Tibial nerve (tissue), 4 donors: ENCODE data around the gene DDTL.

Experiments
- EP300 ChIP-seq, 2 donors: sonication (generic); formaldehyde crosslinking; IDR thresholded peaks; one replicate each; pipeline ENCODE4 v1.6.1; 2017; ENCODE audit warnings: antibody characterized with exemption in 2 of 2, mild to moderate bottlenecking in 1 of 2
- POLR2A ChIP-seq, 2 donors: fragments of 450-650 bp; IDR thresholded peaks; one replicate each; pipeline ENCODE4 v1.6.1; 2017; ENCODE audit warnings: antibody characterized with exemption in 2 of 2, mild to moderate bottlenecking in 2 of 2, moderate library complexity in 2 of 2
- TF ChIP-seq, protein P1 (sequence below), 5 experiments: fragments of 200-600 bp in 3 of 5; fragments of 450-650 bp in 2 of 5; sonication (generic) in 3 of 5; IDR thresholded peaks; one replicate each; pipeline ENCODE4 v1.5.1; 2016 to 2019; ENCODE audit warnings: antibody characterized with exemption in 5 of 5, mild to moderate bottlenecking in 3 of 5, moderate library complexity in 2 of 5

DNA sequence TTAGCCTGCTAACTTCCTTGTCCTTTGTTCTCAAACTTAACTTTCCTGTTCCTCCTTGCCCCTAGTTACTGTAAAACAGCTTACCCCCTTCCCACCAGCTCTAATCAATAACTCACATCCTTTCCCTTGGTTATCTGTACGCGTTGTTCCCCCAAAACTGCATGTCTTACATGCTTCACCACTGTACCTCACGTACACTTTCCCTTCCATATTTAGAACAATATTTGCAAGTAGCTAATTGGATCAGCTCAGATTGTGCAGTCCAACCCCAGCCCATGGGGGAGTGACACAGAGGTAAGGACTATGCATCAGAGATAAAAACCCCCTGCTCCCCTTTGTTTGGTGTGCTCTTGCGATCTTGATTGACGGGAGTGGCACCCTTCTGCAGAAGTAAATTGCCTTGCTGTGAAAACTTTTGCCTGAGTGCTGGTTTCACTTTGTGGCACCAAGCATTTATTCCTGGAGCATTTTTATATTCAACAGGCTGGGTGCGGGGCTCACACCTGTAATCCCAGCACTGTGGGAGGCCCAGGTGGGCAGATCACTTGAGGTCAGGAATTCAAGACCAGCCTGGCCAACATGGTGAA is 41.6 kb upstream of the DDTL start:
- TF ChIP-seq, protein P1, sequence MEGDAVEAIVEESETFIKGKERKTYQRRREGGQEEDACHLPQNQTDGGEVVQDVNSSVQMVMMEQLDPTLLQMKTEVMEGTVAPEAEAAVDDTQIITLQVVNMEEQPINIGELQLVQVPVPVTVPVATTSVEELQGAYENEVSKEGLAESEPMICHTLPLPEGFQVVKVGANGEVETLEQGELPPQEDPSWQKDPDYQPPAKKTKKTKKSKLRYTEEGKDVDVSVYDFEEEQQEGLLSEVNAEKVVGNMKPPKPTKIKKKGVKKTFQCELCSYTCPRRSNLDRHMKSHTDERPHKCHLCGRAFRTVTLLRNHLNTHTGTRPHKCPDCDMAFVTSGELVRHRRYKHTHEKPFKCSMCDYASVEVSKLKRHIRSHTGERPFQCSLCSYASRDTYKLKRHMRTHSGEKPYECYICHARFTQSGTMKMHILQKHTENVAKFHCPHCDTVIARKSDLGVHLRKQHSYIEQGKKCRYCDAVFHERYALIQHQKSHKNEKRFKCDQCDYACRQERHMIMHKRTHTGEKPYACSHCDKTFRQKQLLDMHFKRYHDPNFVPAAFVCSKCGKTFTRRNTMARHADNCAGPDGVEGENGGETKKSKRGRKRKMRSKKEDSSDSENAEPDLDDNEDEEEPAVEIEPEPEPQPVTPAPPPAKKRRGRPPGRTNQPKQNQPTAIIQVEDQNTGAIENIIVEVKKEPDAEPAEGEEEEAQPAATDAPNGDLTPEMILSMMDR (IDR thresholded peaks at IDR 0.05), result no peak
- TF ChIP-seq POLR2A (IDR thresholded peaks at IDR 0.05) (no peak), EP300 (IDR thresholded peaks at IDR 0.05) (no peak)
